OCI-LY7 (cell line): ENCODE results near the gene MAMDC2. TPM values are rescaled to one million over a fixed set of nuclear protein-coding genes. Genes with fewer than 3 reads are reported as not detected.

Source experiments
- BruUV-seq: library from RNA; stranded (reverse); fragments of 400-500 nt; replicated peaks from 2 replicates; lab custom pipeline; 2021; lab: Mats Ljungman, UMichigan
- CTCF ChIA-PET: fragments of 300-600 bp; sonication (Branson Sonifier 250); formaldehyde crosslinking; loops from one replicate; lab custom pipeline; 2022; ENCODE audit warnings: antibody characterized with exemption; ENCODE audit not compliant: unreplicated experiment; lab: Charles Lee
- POLR2A ChIA-PET: fragments of 300-600 bp; sonication (Branson Sonifier 250); formaldehyde crosslinking; loops from one replicate; lab custom pipeline; 2022; ENCODE audit warnings: antibody characterized with exemption; lab: Charles Lee
- DNase-seq: peaks from one replicate; pipeline ENCODE4 v3.0.0-alpha.2; 2015; ENCODE audit warnings: low spot score
- H2AFZ ChIP-seq: fragments of 200-600 bp; sonication (generic), shearing (Covaris generic); 2 replicates; pipeline ENCODE4 v1.6.1; 2014; ENCODE audit warnings: mild to moderate bottlenecking, antibody characterized with exemption, low read length, moderate library complexity
- H3K27ac ChIP-seq: fragments of 200-600 bp; sonication (generic); 2 replicates; pipeline ENCODE4 v1.5.1; 2014; ENCODE audit warnings: mixed run types, low read depth, mild to moderate bottlenecking, moderate library complexity, low read length, inconsistent platforms; ENCODE audit not compliant: poor library complexity, severe bottlenecking
- H3K36me3 ChIP-seq: fragments of 200-600 bp; sonication (generic); 2 replicates; pipeline ENCODE4 v1.6.1; 2014; ENCODE audit warnings: mild to moderate bottlenecking, antibody characterized with exemption, low read length, moderate library complexity, mixed read lengths; ENCODE audit not compliant: insufficient read depth
- H3K4me1 ChIP-seq: fragments of 200-600 bp; sonication (generic); 2 replicates; pipeline ENCODE4 v1.5.1; 2014; ENCODE audit warnings: mild to moderate bottlenecking, low read length; ENCODE audit not compliant: insufficient read depth, poor library complexity, severe bottlenecking
- H3K4me2 ChIP-seq: fragments of 200-600 bp; sonication (generic); 2 replicates; pipeline ENCODE4 v1.6.1; 2014; ENCODE audit warnings: mild to moderate bottlenecking, low read length
- H3K4me3 ChIP-seq: fragments of 200-600 bp; sonication (generic); 2 replicates; pipeline ENCODE4 v1.5.1; 2014; ENCODE audit warnings: mild to moderate bottlenecking, low read depth, low read length; ENCODE audit not compliant: poor library complexity, severe bottlenecking
- H3K79me2 ChIP-seq: fragments of 200-600 bp; sonication (generic); 2 replicates; pipeline ENCODE4 v1.6.1; 2016; ENCODE audit warnings: low read depth, mild to moderate bottlenecking, low read length, moderate library complexity, mixed read lengths; ENCODE audit not compliant: insufficient read depth
- H3K9me2 ChIP-seq: fragments of 200-600 bp; sonication (generic); 2 replicates; pipeline ENCODE4 v1.6.1; 2016; ENCODE audit warnings: mild to moderate bottlenecking, low read length, mixed read lengths; ENCODE audit not compliant: insufficient read depth
- H3K9me3 ChIP-seq: fragments of 200-600 bp; sonication (generic); 2 replicates; pipeline ENCODE4 v1.6.1; 2014; ENCODE audit warnings: mild to moderate bottlenecking, mixed run types, low read length, mixed read lengths
- H4K20me1 ChIP-seq: fragments of 200-600 bp; sonication (generic); 2 replicates; pipeline ENCODE4 v1.6.1; 2014; ENCODE audit warnings: mild to moderate bottlenecking, antibody characterized with exemption, low read length, moderate library complexity, mixed read lengths; ENCODE audit not compliant: insufficient read depth
- CTCF ChIP-seq: fragments of 200-600 bp; sonication (generic); conservative IDR thresholded peaks from 2 replicates; pipeline ENCODE4 v1.5.1; 2014; ENCODE audit warnings: mild to moderate bottlenecking, antibody characterized with exemption, low read length, moderate library complexity, mixed read lengths
- EZH2phosphoT487 ChIP-seq: fragments of 200-600 bp; sonication (generic); IDR thresholded peaks from 2 replicates; pipeline ENCODE4 v1.6.1; 2018; ENCODE audit warnings: low read depth, borderline replicate concordance, mild to moderate bottlenecking, mixed run types, antibody characterized with exemption, low read length, moderate library complexity, mixed read lengths
- intact Hi-C: fragments of 100-400 bp; cut with micrococcal nuclease; formaldehyde crosslinking; loops from one replicate; pipeline ENCODE4 v1.10.0; 2022; ENCODE audit not compliant: unreplicated experiment
- total RNA-seq, 2 experiments: library from RNA; depleted of rRNA in 1 of 2; stranded (reverse); fragments of >200 nt in 1 of 2; shearing (Covaris generic) in 1 of 2; gene quantifications; 2 replicates each; pipeline ENCODE4 v1.2.3, GENCODE V29; 2014 to 2022

MAMDC2 gene
- total RNA-seq, 2 experiments from 2014 or later = not detected

- H3K4me2 ChIP-seq = no peak overlapping the region
- no peak overlapping the region for H3K4me3 ChIP-seq
- no peaks in the 10 kb centered on the region for H3K79me2 ChIP-seq
- BruUV-seq = no TSS peak
- H4K20me1 ChIP-seq = no peaks in the 10 kb centered on the region; the same call in 1 of the 2 replicates
- no peaks in the 10 kb centered on the region for H3K4me1 ChIP-seq
- H3K9me2 ChIP-seq = no peaks in the 10 kb centered on the region
- no peak overlapping the region for H3K27ac ChIP-seq
- POLR2A ChIA-PET = no interaction called here
- intact Hi-C loops = loop anchor here (1.0 to 5.0 kb wide), 2 partner anchors 139 to 491 kb away; no protein-coding TSS in a partner anchor
- DNase-seq = no peak
- CTCF ChIA-PET = interaction anchor here (1.0 to 1.9 kb wide), 4 partner anchors 9 to 491 kb away, joined by 3 to 5 read pairs (median 3); no protein-coding TSS in a partner anchor
- H3K36me3 ChIP-seq = no peaks in the 10 kb centered on the region
- no peak for TF ChIP-seq CTCF
- H3K9me3 ChIP-seq = no peaks in the 10 kb centered on the region
- no peak overlapping the region for H2AFZ ChIP-seq
These were observed 68.1 kb downstream of the MAMDC2 start for GRCh38 chr9:70111641-70112236.

- Histone ChIP-seq H3K4me2 (no peak overlapping the region), H4K20me1 (no peaks in the 10 kb centered on the region; the same call in 1 of the 2 replicates), H3K27ac (no peak overlapping the region), H3K36me3 (no peaks in the 10 kb centered on the region), H3K4me1 (no peaks in the 10 kb centered on the region), H3K9me3 (no peaks in the 10 kb centered on the region), H3K9me2 (no peaks in the 10 kb centered on the region), H3K79me2 (no peaks in the 10 kb centered on the region), H3K4me3 (no peak overlapping the region), H2AFZ (no peak overlapping the region)
- POLR2A ChIA-PET = no interaction called here
- CTCF ChIA-PET = interaction anchor here (1.9 kb wide), 1 partner anchor 490 kb away, joined by 5 read pairs; no protein-coding TSS in a partner anchor
- TF ChIP-seq CTCF (no peak), EZH2phosphoT487 (no peak)
- no peak for DNase-seq
- intact Hi-C loops = loop anchor here (5.0 kb wide), 1 partner anchor 489 kb away; no protein-coding TSS in a partner anchor
- BruUV-seq = no TSS peak
These were observed 69.3 kb downstream of the MAMDC2 start for GRCh38 chr9:70112981-70113380.

DNA sequence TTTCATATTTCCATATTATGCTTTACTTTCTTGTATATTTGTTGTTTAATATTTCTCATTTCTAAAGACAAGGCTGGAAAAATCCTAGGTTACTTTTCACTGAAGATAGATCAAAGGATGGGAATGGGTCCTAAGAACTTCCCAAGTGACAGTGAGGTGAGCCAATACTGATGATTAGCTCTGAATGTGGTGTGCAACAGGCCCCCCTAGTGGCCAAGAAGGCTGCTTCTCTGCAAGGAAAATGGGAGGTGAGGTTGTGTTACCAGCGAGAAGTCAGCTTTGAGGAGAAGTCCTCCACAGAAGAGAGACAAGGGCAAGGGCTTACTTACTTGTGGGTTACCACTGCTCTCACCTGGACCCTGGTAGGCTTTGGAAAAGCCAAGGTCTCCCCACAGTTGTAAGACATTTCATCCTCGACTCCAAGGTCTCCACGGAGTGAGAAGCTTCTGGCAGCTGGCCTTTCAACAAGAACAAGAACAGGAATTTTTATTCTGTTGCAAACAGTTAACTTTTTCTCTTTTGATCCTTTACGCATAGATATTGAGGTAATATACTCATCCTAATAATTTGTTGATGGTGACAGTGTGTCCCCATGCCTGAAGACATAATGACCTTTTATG lies 69.9 kb downstream of the MAMDC2 start:
- intact Hi-C loops = loop anchor here (5.0 kb wide), 1 partner anchor 489 kb away; no protein-coding TSS in a partner anchor

More for the DNA sequence above, 69.9 kb downstream of the MAMDC2 start:
- TF ChIP-seq CTCF = peak; percentile 83
- TF ChIP-seq EZH2phosphoT487 = no peak
- H3K79me2 ChIP-seq = no peaks in the 10 kb centered on the region
- ChIA-PET POLR2A (interaction anchor here (1.2 kb wide), 1 partner anchor 15 kb away, joined by 3 read pairs; no protein-coding TSS in a partner anchor), CTCF (no interaction called here)
- BruUV-seq = no TSS peak
- H2AFZ ChIP-seq = no peak overlapping the region
- no peaks in the 10 kb centered on the region; the same call in 1 of the 2 replicates for H4K20me1 ChIP-seq
- H3K9me3 ChIP-seq = no peaks in the 10 kb centered on the region
- H3K36me3 ChIP-seq = no peaks in the 10 kb centered on the region
- H3K9me2 ChIP-seq = no peaks in the 10 kb centered on the region
- H3K4me1 ChIP-seq = no peaks in the 10 kb centered on the region
- no peak overlapping the region for H3K4me3 ChIP-seq
- no peak overlapping the region for H3K4me2 ChIP-seq
- peak; percentile 43 for DNase-seq
- no peak overlapping the region for H3K27ac ChIP-seq
